Cardiac fibroblast (primary cell): ENCODE results near the gene RDX.

Experiments
- DNase-seq, 2 donors: peaks; one replicate each; pipeline versions ENCODE4 v3.0.0 to v3.0.0-alpha.2; 2010; ENCODE audit warnings: low read depth in 2 of 2
- H3K4me3 ChIP-seq, 2 donors: replicated peaks in 1 of 2; 1 replicate in 1 of 2; 2 replicates in 1 of 2; pipeline ENCODE4 v1.5.1; 2011; ENCODE audit warnings: low read depth in 2 of 2, low read length in 2 of 2, mild to moderate bottlenecking in 2 of 2, moderate library complexity in 1 of 2
- TF ChIP-seq, protein P1 (sequence below): IDR thresholded peaks from one replicate; pipeline ENCODE4 v1.5.1; 2011; ENCODE audit warnings: low read depth, mild to moderate bottlenecking, low read length, inconsistent platforms

RDX gene

GRCh38 chr11:110130642-110131238, 165.7 kb downstream of the RDX start:
- H3K4me3 ChIP-seq = no peak overlapping the region
- TF ChIP-seq, protein P1, sequence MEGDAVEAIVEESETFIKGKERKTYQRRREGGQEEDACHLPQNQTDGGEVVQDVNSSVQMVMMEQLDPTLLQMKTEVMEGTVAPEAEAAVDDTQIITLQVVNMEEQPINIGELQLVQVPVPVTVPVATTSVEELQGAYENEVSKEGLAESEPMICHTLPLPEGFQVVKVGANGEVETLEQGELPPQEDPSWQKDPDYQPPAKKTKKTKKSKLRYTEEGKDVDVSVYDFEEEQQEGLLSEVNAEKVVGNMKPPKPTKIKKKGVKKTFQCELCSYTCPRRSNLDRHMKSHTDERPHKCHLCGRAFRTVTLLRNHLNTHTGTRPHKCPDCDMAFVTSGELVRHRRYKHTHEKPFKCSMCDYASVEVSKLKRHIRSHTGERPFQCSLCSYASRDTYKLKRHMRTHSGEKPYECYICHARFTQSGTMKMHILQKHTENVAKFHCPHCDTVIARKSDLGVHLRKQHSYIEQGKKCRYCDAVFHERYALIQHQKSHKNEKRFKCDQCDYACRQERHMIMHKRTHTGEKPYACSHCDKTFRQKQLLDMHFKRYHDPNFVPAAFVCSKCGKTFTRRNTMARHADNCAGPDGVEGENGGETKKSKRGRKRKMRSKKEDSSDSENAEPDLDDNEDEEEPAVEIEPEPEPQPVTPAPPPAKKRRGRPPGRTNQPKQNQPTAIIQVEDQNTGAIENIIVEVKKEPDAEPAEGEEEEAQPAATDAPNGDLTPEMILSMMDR = no peak
- peak; percentile 70 to 75 for DNase-seq

DNA sequence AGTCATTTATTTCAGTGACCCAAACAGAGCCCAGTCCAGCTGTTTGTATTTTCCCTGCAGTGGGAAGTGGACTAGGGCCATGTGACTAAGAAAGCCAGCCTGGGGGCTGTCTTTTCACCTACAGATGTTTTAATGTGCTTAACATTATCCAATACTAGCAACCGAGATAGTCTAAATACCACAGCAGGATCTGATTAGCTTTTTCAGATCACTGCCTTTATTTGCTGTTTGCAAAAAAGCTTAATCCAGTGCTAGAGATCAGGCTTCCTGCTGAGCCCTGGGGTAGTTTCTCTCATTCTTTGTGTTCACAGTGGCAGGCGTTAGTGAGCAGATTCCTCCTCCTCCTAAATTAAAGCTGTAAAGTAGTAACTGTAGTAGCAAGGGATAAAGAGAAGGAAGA, 168.3 kb downstream of the RDX start:
- DNase-seq = peak; percentile 44 to 45

GRCh38 chr11:110126936-110127335, 169.5 kb downstream of the RDX start:
- no peak for DNase-seq
- TF ChIP-seq, protein P1 = no peak
- H3K4me3 ChIP-seq = no peak overlapping the region

More for the DNA sequence above, 168.3 kb downstream of the RDX start:
- H3K4me3 ChIP-seq = no peak overlapping the region
- TF ChIP-seq, protein P1 = no peak

DNA sequence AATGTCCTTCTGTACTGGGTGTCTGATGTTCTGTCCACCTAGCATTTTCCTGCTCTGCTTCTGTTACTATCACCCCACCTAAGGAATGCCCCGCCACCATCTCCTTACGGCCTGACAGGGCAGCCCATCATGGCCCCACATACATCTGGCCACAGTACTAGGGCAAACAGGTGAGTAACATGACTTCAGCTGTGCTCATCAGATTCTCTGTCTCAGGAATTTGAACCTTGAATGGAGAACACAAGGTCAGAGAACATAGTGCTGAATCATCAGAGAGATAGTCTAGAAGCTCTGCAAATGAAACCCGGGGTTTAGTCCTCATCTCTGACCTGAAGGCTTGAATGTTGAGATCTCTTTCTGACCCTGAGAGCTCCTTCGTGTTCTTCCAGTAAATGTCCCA, 170.8 kb downstream of the RDX start:
- no peak overlapping the region for H3K4me3 ChIP-seq
- DNase-seq = peak; percentile 85 to 96
- TF ChIP-seq, protein P1 = no peak
